HG03196 (cell line): ENCODE data around the gene MYOZ2.

ENCODE experiments used
- ATAC-seq: cut with Tn5 transposase; IDR thresholded peaks from one replicate; pipeline ENCODE4 v1.9.1; 2021; ENCODE audit not compliant: unreplicated experiment

Gene MYOZ2

DNA sequence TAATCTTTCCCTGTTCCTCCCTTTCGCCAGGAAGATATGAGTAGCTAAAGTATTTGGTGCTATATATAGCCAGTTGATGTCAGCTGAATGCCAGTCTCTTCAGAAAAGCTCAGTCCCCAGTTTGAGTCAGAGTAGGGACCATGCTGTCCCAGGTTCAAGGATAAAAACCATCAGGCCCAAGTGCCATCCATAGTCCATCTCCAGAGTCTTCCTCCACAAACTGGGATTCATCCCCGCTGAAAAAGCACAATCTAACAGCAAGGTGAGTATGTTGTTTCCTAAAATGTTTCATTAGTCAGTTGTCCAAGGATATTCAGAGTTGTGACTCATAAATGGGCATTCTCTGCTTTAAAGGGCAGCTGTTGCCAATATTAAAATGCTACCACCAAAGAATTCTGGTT lies at the start of gene MYOZ2:
TSS of gene MYOZ2 (plus strand) at position 112 of the 401 bp plus-strand sequence. CDS start 694 bp downstream, outside the sequence.
- no peak for ATAC-seq

DNA sequence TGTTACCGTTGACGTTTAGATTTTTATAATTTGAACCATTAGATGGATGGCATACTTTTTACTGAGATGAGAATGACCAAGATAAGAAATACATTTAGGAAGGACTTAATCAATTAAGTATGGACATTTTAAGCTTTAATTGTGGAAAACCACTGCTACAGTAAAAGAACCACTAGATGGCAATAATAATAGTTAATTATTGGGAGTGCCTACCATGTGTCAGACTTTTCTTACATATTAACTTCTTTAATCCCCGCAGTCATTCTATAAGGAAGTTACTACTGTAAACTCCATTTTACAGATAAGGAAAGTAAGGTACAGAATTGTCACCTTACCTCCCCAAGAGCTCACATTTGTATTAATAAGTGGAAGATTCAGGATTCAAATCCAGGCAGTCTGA lies 48.5 kb upstream of the MYOZ2 start:
- no peak for ATAC-seq

DNA sequence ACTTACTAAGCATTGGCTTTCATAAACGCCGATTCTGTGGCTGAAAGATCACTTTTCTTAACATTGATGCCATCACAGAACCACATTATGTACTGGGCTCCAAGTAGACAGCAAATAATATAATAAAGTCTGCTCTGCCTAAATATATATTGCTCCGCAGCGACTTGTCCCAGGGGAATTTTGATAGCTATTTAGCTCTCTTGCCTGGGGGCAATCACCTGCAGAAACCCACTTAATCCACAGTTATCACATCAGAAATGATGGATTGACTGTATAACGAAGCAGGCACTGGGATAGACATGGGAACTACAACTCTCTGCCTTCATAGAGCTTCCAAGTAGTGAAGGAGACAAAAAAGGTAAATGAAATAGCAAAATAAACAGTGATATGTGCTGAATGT lies 48.0 kb upstream of the MYOZ2 start:
- no peak for ATAC-seq

DNA sequence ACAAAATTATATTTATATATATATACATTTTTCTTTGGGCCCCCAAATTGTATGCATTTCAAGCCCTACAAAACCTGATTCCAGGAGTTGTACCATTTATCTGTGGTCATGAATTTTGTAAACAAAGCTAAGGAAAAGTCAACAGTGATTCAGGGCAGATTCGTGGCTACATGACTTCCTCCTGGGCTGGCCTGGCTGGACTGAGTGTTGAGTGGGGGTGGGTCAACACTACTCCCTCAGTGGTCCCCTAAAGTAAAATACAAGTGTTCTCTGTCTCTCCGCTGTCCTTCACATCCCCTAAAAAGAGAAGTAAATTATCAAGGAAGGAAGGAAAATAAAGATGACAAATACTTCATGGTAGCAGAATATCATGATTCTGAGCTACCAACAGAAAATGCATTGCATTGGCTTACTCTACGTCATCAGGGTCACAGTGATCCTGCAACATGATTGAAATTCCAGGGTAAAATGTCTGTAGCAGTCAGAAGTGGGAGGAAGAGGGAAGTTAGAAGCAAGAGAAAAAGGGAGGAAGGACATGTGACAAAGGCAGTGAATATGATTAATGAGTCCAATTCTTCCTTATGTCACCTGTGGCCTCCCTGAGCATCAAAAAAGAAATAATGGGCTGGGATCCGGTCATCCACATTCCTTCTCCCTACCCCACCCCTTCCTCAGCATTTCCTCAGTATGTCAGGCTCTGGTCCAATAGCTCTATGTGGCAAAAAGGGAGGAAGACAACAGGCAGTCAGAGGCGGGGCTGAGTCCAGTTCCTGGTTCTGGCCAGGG lies 42.4 kb upstream of the MYOZ2 start:
- no peak for ATAC-seq

DNA sequence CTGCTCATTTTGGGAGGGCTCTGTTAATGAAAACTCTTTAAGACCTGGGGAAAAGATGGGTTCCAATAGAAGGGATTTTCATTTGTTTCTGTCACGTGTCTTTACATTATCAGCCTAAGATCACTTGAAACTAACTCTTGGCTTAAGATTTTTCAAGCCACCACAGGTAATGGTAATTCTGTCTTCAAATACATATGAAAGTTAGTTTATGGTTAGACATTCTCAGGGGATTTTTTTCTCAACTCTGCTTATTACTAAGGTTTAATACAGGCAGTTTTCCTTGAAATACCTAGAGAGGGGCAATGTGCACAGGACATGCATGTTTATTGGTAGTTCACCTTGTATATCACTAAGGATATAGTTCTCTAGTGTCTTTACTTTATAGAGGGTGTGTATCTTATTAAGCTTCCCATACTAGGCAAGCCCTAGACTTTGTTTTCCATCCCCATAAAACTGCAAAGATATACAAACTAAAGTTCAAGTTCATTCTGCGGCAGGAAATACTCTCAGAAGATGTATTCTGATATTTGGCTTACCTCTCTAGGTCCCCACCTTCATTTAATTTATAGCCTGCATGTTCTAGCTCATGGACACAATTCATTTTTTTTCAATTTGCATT lies 38.2 kb upstream of the MYOZ2 start:
- ATAC-seq, result no peak

DNA sequence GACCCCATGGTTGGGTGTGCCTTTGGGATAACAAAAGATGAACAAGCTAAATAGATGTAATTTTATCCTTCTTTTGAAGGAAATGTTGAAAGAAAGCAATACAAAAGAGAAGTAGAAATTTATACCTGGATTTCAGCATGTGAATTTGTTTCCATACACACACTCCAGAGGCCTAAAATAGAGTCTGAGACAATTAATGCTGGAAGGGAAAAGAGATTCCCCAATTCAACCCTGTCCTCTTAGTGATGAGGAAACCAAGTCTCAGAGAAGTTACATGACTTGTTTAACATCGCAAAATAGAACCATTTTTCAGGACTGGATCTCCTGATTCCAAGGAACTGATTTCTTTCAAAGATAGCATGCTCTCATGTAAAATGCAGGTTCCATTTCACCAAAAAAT lies 37.3 kb upstream of the MYOZ2 start:
- no peak for ATAC-seq

DNA sequence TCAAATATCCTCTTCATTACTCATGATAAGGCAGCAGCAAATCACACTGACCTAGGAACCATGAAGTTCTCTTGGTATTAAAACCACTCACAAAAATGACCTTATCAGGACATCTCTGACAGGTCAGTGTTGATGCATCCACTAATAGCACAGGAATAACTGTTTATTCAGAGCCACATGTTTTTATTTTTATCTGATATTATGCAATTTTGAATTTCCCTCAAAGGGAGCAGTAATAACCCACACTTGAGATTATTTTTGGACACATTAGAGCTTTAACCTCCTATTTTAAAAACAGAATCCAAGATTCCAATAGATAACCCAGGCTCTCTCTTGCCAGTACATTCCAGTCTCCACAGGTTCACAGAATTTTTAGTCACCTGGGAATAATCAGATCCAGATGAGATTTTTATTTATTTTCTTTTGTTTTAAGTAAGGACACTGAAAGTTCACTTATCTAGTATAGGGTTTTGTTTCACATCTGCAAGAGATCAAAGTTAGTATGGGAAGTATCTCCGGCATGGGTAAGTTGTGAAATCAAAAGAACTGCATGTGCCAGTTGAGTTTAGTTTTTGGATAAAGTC lies 36.3 kb upstream of the MYOZ2 start:
- no peak for ATAC-seq

DNA sequence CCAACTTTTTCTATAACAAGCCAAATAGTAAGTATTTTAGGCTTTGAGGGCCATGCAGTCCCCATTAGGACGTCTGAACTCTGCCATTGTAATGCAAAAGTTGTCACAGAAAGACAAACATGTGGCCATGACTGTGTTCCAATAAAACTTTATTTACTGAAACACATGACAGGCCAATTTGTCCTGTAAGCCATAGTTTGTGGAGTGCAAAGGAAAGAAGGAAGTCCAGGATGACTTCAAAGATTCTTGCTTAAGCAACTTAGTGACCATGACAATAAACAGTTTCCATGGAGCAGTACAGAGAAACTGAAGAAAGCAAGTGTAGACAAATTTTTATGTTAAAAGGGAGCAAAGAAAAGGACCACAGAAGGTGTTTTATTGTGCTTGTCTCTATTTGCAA lies 35.0 kb upstream of the MYOZ2 start:
- ATAC-seq, result no peak

DNA sequence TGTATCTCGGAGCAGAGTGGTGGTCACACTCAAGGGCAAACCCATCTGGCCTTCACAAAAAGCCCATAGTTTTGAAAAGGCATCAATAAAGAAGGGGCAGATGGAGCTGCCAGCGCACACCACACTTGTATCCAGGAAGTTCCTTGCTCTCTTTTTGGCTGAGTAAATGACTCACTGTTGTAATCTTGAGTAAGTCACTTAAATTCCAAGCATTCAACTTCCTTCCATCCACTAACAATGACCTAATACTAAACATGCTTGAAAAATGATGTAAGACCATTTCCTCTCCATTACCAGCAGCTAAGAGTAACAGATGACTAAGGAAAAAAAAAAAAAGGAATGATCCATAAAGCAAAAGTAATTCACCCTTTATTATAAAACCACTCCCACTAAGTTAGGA lies 32.4 kb upstream of the MYOZ2 start:
- ATAC-seq, result no peak

DNA sequence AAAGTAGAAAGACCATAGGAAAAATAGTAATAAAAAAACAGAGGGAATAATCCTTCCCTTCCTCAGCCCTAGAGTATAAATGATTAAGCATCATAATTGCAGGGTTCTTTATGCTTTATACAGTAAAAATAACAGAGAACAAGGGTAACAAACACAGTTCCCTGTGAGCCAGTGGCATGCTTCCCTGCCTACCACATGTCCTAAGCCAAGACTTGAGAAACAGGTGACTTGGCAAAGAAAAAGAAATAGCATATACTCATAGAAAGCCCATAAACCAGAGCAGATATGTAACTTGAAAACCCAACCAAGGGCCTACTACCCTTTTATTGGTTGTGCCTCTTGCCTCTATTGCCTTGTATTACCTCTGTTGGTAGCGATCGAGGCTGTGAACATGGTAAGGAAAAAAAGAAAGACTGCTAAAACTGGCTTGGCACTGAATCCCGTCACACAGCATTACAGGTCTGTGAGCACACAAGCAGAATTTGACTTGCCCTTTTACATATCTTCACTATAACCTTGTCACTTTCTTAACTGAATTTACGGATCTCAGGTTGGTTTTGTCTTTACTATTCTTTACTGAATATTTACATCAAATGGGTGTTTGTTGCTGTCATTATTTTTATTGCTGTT lies 30.9 kb upstream of the MYOZ2 start:
- ATAC-seq, result no peak

DNA sequence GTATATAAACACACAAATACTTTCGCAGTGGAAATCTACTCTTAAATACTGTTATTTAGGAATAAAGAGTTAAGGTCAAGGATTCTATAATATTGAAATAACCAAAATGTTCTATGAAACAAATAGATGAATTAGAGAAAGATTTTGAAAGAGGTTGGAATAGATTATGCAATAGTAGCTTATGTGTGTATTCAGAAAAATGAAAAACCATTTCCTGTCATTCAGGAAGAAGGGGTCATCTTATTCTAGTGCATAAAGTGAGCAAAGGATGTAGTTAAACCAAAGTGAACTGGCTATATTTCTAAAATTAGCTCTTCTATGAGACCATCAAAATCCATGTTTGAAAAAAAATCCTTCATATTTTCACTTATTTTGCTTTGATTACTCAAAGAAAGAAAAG lies 30.0 kb upstream of the MYOZ2 start:
- no peak for ATAC-seq

DNA sequence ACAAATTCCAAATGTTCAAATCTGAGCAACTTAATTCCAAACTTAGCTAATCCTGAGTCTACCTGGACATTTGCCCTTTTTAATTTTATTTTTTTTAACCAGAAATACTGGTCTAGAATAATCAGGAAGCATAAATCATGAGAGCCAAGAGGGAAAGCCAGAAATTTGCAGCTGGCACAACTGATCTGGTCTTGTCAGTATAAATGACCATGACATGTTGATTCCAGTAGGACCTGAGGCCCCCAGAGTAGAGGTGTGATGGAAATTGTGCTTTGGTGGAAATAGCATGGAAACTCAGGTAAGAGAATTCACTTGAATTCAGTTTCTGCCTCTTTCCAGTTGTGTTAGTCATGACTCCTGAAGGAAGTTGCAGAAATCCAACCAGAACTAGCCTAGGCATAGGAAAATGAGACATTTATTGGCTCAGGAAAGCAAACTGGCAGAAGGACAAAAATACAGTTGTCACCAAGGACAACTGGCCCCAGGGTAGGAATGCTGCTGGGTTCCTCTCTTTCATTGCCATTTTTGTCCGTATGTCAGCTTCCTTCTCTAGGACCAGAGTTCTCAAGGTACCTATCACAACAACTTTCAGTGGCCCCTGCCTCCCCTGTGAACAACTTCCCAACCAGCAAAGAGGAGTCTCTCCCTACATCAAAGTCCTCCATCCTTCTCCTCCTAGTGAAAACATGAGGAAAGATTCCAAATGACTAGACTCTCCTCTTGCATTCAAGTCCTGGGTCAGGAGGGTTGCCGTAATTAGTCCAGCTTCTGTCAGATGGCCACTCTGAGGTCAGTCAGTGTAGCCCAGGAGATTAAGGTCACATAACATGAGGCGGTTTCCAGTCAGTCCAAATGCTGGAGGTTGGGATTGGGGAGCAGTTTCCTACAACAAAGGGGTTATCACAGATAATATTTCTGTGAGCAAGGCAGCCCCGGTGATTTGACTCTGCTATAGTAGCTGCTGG lies 29.3 kb upstream of the MYOZ2 start:
- ATAC-seq, result no peak

DNA sequence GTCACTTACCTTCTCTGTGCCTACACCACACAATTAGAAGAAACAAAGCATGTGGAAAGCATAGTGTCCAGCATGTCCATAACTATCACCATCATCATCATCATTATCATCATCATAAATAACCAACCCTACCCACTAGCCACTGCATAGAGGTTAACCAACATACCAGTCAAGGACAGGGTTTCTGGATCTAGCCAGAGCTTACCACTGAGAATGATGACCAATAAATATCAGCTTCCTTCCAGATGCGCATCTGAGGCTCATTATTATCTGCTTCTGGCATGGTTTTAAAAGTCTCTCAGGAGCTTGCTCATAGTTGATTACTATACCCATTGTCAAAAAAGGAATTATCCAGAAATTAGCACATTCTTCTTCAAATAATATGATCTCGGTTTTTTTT lies 25.5 kb upstream of the MYOZ2 start:
- ATAC-seq, result no peak

DNA sequence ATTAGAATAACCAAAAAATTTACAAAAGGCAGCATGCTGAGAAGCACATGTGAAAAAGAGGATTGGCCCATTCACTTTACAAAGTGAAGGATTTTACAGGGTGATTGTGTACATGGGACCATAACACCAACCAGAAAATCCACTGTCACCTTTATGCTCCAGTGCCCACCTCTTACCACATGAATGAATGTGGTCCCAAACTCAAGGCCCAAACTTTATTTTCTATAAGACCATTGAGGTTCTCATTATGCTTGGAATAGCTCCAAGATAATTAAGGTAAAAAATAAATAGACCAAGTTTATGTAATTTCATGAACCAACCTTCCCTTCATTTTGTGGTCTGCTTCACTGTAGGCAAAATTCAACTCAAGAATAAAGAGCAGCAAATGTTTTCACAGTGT lies 24.3 kb upstream of the MYOZ2 start:
- ATAC-seq, result no peak

DNA sequence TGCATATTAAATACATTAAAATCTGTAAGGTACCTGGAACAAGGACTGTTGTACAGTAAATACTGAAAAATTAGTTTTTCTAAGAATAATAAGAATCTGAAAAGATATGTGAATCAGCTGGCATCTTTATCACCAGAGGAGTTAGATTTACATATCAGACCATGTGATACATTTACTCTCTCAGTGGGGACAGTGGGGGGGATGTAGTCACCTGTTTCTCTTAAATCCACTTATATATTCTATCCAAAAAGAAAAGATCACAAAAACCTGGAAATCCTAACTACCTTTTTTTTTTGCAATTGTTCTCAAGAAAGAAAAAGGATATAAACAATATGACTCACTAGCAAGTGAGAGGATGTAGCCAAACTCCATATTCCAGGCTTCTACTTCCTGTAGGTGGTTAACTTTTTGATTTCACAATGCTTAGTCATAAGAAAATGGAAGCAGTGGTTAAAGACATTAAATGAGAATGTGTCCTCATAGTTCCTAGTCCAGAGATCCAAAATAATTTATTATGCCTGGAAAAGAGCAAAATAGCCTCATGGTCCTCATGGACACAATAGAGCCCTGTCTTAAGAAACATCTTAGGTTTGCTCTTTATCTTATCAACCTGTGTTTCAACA lies 22.5 kb upstream of the MYOZ2 start:
- no peak for ATAC-seq

DNA sequence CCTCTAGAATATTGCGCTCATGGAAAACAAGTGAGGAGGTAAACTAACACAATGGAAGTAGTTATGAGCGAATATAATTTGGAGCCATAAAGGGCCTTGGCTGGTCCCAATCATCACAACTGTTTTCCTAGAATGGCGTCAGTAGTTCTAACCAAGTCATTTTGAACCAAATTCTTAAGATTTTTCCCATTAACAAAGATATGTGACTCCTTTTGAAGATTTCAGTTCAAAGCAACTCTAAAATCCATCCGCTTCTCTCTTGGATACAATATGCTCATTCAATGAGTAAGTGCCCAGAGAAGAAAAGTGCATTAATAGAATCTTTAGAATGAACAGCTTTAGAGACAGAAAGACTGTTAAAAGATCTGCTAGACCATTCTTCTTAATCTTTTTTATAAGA lies 19.6 kb upstream of the MYOZ2 start:
- no peak for ATAC-seq

DNA sequence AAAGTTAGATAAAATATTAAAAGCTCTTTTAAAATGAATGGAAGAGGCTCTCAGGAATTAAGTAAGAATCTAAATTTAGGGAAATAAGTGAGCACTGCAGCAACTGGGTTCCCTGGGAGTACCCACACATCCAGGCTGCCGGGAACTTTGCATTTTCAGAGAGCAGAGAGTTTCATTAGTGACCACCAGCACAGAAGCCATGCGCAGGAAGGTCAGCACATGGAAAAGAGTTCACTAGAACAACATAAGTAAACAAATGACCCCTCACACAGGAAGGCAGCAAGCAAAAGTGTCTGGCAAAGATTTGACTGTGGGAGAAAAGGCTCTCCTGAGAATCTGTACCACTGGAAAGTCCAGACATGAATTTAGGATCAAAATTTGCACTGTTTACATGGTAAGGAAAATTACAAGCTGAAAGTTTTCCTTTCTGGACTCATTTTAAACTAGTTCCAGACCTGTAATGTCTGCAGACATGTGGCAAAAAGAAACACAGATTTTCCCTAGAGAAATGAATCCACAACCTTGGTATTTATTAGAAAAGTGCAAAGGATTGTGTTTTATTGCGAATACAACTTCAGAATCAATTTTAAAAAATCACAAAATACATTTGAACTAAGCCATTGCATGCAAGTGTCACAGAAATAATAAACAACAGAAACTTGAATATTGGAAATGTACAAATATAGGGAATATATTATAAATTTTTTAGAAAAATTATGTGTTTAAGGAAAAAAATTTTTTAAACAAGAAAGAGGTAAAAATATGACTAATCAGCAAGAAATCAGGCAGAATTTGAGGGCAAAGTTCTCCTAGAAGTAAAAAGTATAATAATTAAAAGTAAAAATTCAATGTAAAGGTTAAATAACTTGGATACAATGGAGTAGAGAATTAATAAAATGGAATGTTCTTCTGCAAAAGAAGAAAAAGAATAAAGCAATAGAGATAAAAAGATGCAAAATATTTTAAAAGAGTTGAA lies 18.4 kb upstream of the MYOZ2 start:
- no peak for ATAC-seq

DNA sequence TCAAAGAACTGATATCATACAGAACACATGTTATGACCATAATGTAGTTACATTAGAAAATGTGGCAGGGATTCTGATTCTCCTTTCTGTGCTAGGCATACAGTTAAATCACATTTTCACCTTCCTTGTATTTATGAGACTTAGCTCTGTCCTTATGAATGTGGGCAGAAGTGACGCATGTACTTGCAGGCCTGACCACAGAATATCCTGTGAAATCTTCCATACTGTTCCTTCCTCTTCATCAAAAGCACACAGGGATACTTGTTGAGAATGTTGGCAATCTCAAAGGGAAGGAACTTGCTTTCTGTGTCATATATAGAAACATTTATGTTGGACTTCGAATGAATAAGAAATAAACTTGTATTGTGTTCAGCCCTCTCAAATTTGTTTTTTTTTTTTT lies 17.2 kb upstream of the MYOZ2 start:
- ATAC-seq, result no peak

DNA sequence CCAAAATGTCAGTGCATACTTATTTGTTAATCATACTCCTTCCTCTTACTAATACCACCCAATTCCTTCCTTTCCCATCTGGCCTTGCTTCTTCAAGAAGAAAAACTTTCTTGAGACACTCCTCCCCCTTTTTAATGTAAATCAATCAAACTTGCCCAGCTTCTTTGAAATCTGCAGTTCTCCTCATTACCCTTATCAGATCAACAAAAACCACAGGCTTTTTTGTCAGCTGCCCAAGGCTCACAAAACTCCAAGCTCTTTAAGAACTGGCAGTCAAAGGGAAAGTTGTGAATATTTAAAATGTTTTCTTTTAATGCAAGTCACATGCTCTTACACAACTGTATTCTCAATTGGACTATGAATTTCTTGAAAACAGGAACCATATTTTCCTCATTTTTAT lies 11.3 kb upstream of the MYOZ2 start:
- no peak for ATAC-seq
